Lung (tissue), 12 donors: Measurements from ENCODE around the gene TNK2. TPM values are rescaled to one million over a fixed set of nuclear protein-coding genes. Genes with fewer than 3 reads are reported as not detected.

Experiments
- ATAC-seq: fragments of 200-7000 bp; cut with Tn5 transposase; one replicate; pipeline ENCODE4 v1.9.1; 2020; ENCODE audit warnings: moderate number of reproducible peaks; ENCODE audit not compliant: insufficient read depth, low FRiP score
- DNase-seq, 3 donors: peaks; one replicate each; pipeline ENCODE4 v3.0.0-alpha.2; 2013 to 2017
- H3K27ac ChIP-seq, 2 donors: one replicate each; pipeline ENCODE4 v1.5.1; 2013; ENCODE audit warnings: mild to moderate bottlenecking in 2 of 2, moderate library complexity in 2 of 2, control low read depth in 1 of 2, inconsistent platforms in 1 of 2, low read depth in 1 of 2, low read length in 1 of 2
- H3K27me3 ChIP-seq, 3 donors: one replicate each; pipeline ENCODE4 v1.5.1; 2013; ENCODE audit warnings: low read length in 2 of 3; ENCODE audit not compliant: control insufficient read depth in 3 of 3, insufficient read depth in 3 of 3
- H3K36me3 ChIP-seq, 4 donors: one replicate each; pipeline ENCODE4 v1.5.1; 2013; ENCODE audit warnings: low read length in 4 of 4, mild to moderate bottlenecking in 1 of 4, moderate library complexity in 1 of 4; ENCODE audit not compliant: control insufficient read depth in 4 of 4, insufficient read depth in 4 of 4
- H3K4me1 ChIP-seq, 5 donors: one replicate each; pipeline ENCODE4 v1.5.1; 2013; ENCODE audit warnings: low read length in 5 of 5, mild to moderate bottlenecking in 2 of 5, moderate library complexity in 1 of 5; ENCODE audit not compliant: control insufficient read depth in 5 of 5, insufficient read depth in 5 of 5
- H3K4me3 ChIP-seq: one replicate; pipeline ENCODE4 v1.5.1; 2013; ENCODE audit warnings: mild to moderate bottlenecking, control low read depth, moderate library complexity
- H3K9ac ChIP-seq, 2 donors: one replicate each; pipeline ENCODE4 v1.5.1; 2013; ENCODE audit warnings: low read length in 2 of 2, control low read depth in 1 of 2; ENCODE audit not compliant: insufficient read depth in 1 of 2
- H3K9me3 ChIP-seq, 4 donors: one replicate each; pipeline ENCODE4 v1.5.1; 2013; ENCODE audit warnings: low read length in 3 of 4, mild to moderate bottlenecking in 1 of 4, moderate library complexity in 1 of 4; ENCODE audit not compliant: control insufficient read depth in 4 of 4, insufficient read depth in 3 of 4
- CTCF ChIP-seq: IDR thresholded peaks from 2 replicates; pipeline ENCODE4 v1.5.1; 2012; ENCODE audit warnings: mild to moderate bottlenecking; ENCODE audit errors: control extremely low read depth, extremely low read depth
- WGBS, 2 donors: extraction: QIAGEN DNeasy Blood & Tissue Kit; methylation state at CpG; one replicate each; pipeline ENCODE4 v1.1.7; 2013; 5-methylcytosine and 5-hydroxymethylcytosine counted together
- polyA plus RNA-seq, 2 donors: library from polyadenylated mRNA; stranded (reverse); fragments of 200-250 nt; gene quantifications; one replicate each; pipeline ENCODE4 v1.2.1, GENCODE V29; 2013
- total RNA-seq, 2 donors: library from RNA; depleted of rRNA in 1 of 2; stranded (reverse); fragments of >200 nt in 1 of 2; gene quantifications; one replicate each; pipeline ENCODE4 v1.2.1, GENCODE V29; 2014 to 2021
- donor health status: control.
- donor health status: control.
- donor health status: Bipolar disorder and iron deficiency.
- donor health status: healthy.
- donor health status: DM: yes; HTN: yes; CAD: no.

The TNK2 gene
- total and polyA plus RNA-seq, 4 donors, result 15.0 to 63.5 (median 35.6) TPM

- peaks cover 0 to 4% (median 0%) of the 10 kb centered on the region in 3 donors for H3K27me3 ChIP-seq
- no peaks in the 10 kb centered on the region for H3K9me3 ChIP-seq
- ATAC-seq (no peak), DNase-seq (no peak)
- 75 to 76% methylated on average over 13 of the region's 13 CpGs for WGBS, 2 donors
- no peaks in the 10 kb centered on the region for H3K36me3 ChIP-seq
- peaks cover 0 to 10% (median 2%) of the 10 kb centered on the region in 5 donors for H3K4me1 ChIP-seq
- no peak overlapping the region for H3K9ac ChIP-seq
- no peak for TF ChIP-seq CTCF
- H3K27ac ChIP-seq, result no peak overlapping the region
- no peak overlapping the region for H3K4me3 ChIP-seq
Observed at GRCh38 chr3:195855471-195856409, 52.6 kb downstream of the TNK2 start.

- no peak overlapping the region for H3K9ac ChIP-seq
- no peak overlapping the region for H3K4me3 ChIP-seq
- no peak for TF ChIP-seq CTCF
- H3K9me3 ChIP-seq, result no peaks in the 10 kb centered on the region
- peaks cover 0 to 4% (median 0%) of the 10 kb centered on the region in 3 donors for H3K27me3 ChIP-seq
- 56 to 68% methylated on average over 9 of the region's 9 CpGs for WGBS, 2 donors
- DNase-seq (peak in 2 of 3 donors; percentile 31 to 58), ATAC-seq (no peak)
- H3K4me1 ChIP-seq, result peaks cover 0 to 10% (median 2%) of the 10 kb centered on the region in 5 donors
- no peaks in the 10 kb centered on the region for H3K36me3 ChIP-seq
- peak overlapping the region in 1 of 2 donors; percentile 64 for H3K27ac ChIP-seq
Observed at GRCh38 chr3:195854628-195855294, 53.6 kb downstream of the TNK2 start.

- 48 to 65% methylated on average over 14 of the region's 14 CpGs for WGBS, 2 donors
- Histone ChIP-seq H3K9ac (no peak overlapping the region), H3K27me3 (peaks cover 0 to 4% (median 0%) of the 10 kb centered on the region in 3 donors), H3K9me3 (no peaks in the 10 kb centered on the region), H3K4me1 (peaks cover 0 to 3% (median 0%) of the 10 kb centered on the region in 5 donors), H3K4me3 (no peak overlapping the region), H3K27ac (no peak overlapping the region), H3K36me3 (no peaks in the 10 kb centered on the region)
- no peak for DNase-seq
- no peak for TF ChIP-seq CTCF
- no peak for ATAC-seq
Observed at GRCh38 chr3:195853996-195854395, 54.4 kb downstream of the TNK2 start.
